ENCODE measurements around the gene TACC2. TPM values are rescaled to one million over a fixed set of nuclear protein-coding genes. Genes with fewer than 3 reads are reported as not detected.

Gene TACC2
- total and polyA plus RNA-seq, 9 of the 15 experiments (the other 6 are each of a cell fraction or from before 2014, with no cell fraction given) = under 0.01 to 0.35 (median 0.03) TPM; not detected in 6

- Histone ChIP-seq H3K79me2 (ENCODE audit: control insufficient read depth, insufficient read depth, low read length) (peaks cover 16% of the 10 kb centered on the region), H3K36me3 (ENCODE audit: control insufficient read depth, insufficient read depth, low read length) (peaks cover 14% of the 10 kb centered on the region; the same call in 2 of the 3 replicates), H3K9ac (ENCODE audit: insufficient read depth in 1 of 2, low read depth in 2 of 2, low read length in 2 of 2) (peak overlapping the region; percentile 83 to 94), H3K9me1 (ENCODE audit: control insufficient read depth, insufficient read depth, low read length) (no peaks in the 10 kb centered on the region), H3K27me3 (ENCODE audit: control insufficient read depth in 2 of 2, insufficient read depth in 2 of 2, low read length in 2 of 2) (no peaks in the 10 kb centered on the region), H3K4me3 (peak overlapping the region; percentile 88), H3K4me1 (replicated peaks in 1 of 2; ENCODE audit: control insufficient read depth in 2 of 2, insufficient read depth in 2 of 2, low read length in 2 of 2) (peaks cover 3 to 14% of the 10 kb centered on the region in 2 experiments; a peak in 3 of 5 replicates), H3K4me2 (ENCODE audit: insufficient read depth, low read length) (peak overlapping the region; percentile 72), H3K27ac (ENCODE audit: extremely low read depth, low read depth, low read length) (peak overlapping the region; percentile 78; the same call in 1 of the 3 replicates), H2AFZ (ENCODE audit: low read depth, low read length) (peak overlapping the region; percentile 53; the same call in 1 of the 2 replicates), H3K9me3 (replicated peaks; ENCODE audit: control insufficient read depth, insufficient read depth, low read depth, low read length) (no peaks in the 10 kb centered on the region), H4K20me1 (replicated peaks; ENCODE audit: control insufficient read depth, insufficient read depth, low read length) (no peaks in the 10 kb centered on the region)
- under 1% methylated on average over 19 of the region's 21 CpGs for WGBS (ENCODE audit: insufficient coverage, low coverage, missing lambda C conversion rate)
- ATAC-seq (peak; percentile 66), DNase-seq (ENCODE audit: extremely low read depth in 1 of 4, low spot score in 3 of 4) (peak in 2 of 4 experiments; percentile 11 to 38), FAIRE-seq (no peak)
- in situ Hi-C loops (cut with MboI) (no loop called here), intact Hi-C loops (cut with micrococcal nuclease) (no loop called here)
- BruUV-seq (replicated peaks) = no TSS peak
- no peak for TF ChIP-seq POLR3G (IDR thresholded peaks at IDR 0.05; ENCODE audit: extremely low read depth, insufficient read length, insufficient replicate concordance)
- no peak for TF ChIP-seq PHF20 (IDR thresholded peaks at IDR 0.05; ENCODE audit: partially characterized antibody)
- no peak for TF ChIP-seq MCM5 (IDR thresholded peaks at IDR 0.05; ENCODE audit: low read depth)
- TF ChIP-seq RBM17 (IDR thresholded peaks at IDR 0.05; ENCODE audit: borderline replicate concordance, low read depth, low read length) = no peak
- no peak for TF ChIP-seq HDAC6 (IDR thresholded peaks at IDR 0.05; ENCODE audit: low read depth, low read length)
- peak; percentile 47; the same call in 1 of the 2 replicates for TF ChIP-seq NKRF (IDR thresholded peaks at IDR 0.05; ENCODE audit: borderline replicate concordance)
- TF ChIP-seq BHLHE40 (IDR thresholded peaks at IDR 0.05; ENCODE audit: low read length) = peak; percentile 79
- TF ChIP-seq FOXO4 (CRISPR knock-in tag; IDR thresholded peaks at IDR 0.05) = no peak
- peak; percentile 26; the same call in 1 of the 2 replicates for TF ChIP-seq HDAC2 (IDR thresholded peaks at IDR 0.05)
- TF ChIP-seq ETS2 (tag; IDR thresholded peaks at IDR 0.05; ENCODE audit: borderline replicate concordance, poor library complexity, severe bottlenecking) = no peak
- TF ChIP-seq TAF7 (tag; IDR thresholded peaks at IDR 0.05) = no peak
- 0 out of 2 replicates have a peak, but pooled peaks have one; percentile 19 for TF ChIP-seq GABPB1 (CRISPR knock-in tag; IDR thresholded peaks at IDR 0.05)
- TF ChIP-seq L3MBTL2 (IDR thresholded peaks at IDR 0.05) = 0 out of 2 replicates have a peak, but pooled peaks have one; percentile 59
- 0 out of 2 replicates have a peak, but pooled peaks have one; percentile 14 for TF ChIP-seq MAX (CRISPR knock-in tag; IDR thresholded peaks at IDR 0.05)
- peak; percentile 62; the same call in 1 of the 2 replicates for TF ChIP-seq TFAP4 (CRISPR knock-in tag; IDR thresholded peaks at IDR 0.05; ENCODE audit: borderline replicate concordance)
- TF ChIP-seq HDAC1 (IDR thresholded peaks at IDR 0.05) = peak in 1 of 2 experiments; percentile 76; a peak in 2 of 4 replicates
- TF ChIP-seq TRIM24 (IDR thresholded peaks at IDR 0.05) = no peak
- ChIA-PET CTCF (ENCODE audit: low intra/inter-chr PET ratio) (no interaction called here), POLR2A (interaction anchor here (1.4 kb wide), 1 partner anchor 10 kb away, joined by 5 read pairs; no protein-coding TSS in a partner anchor)
These were observed 14.9 kb upstream of the TACC2 start for GRCh38 chr10:121974019-121974534.
